Tibial nerve (tissue), 3 donors: ENCODE results near the gene PRM2.

ENCODE experiments used
- CTCF ChIP-seq, 5 experiments: fragments of 200-600 bp in 3 of 5; fragments of 450-650 bp in 2 of 5; sonication (generic) in 3 of 5; IDR thresholded peaks; one replicate each; pipeline ENCODE4 v1.5.1; 2016 to 2019; ENCODE audit warnings: antibody characterized with exemption in 5 of 5, mild to moderate bottlenecking in 3 of 5, moderate library complexity in 2 of 5
- POLR2A ChIP-seq, 2 donors: fragments of 450-650 bp; IDR thresholded peaks; one replicate each; pipeline ENCODE4 v1.6.1; 2017; ENCODE audit warnings: antibody characterized with exemption in 2 of 2, mild to moderate bottlenecking in 2 of 2, moderate library complexity in 2 of 2

GRCh38 chr16:11303405-11304138, 27.3 kb upstream of the PRM2 start:
- TF ChIP-seq POLR2A (IDR thresholded peaks at IDR 0.05) (no peak), CTCF (IDR thresholded peaks at IDR 0.05) (no peak)
